ENCODE data around the gene MARS1.
A peak's percentile ranks its signal among the peaks of the same experiment; 100 is the strongest.

MARS1 gene

GRCh38 chr12:57518176-57518919 is 30.5 kb downstream of the MARS1 start:
- no peak for DNase-seq (ENCODE audit: low spot score)

DNA sequence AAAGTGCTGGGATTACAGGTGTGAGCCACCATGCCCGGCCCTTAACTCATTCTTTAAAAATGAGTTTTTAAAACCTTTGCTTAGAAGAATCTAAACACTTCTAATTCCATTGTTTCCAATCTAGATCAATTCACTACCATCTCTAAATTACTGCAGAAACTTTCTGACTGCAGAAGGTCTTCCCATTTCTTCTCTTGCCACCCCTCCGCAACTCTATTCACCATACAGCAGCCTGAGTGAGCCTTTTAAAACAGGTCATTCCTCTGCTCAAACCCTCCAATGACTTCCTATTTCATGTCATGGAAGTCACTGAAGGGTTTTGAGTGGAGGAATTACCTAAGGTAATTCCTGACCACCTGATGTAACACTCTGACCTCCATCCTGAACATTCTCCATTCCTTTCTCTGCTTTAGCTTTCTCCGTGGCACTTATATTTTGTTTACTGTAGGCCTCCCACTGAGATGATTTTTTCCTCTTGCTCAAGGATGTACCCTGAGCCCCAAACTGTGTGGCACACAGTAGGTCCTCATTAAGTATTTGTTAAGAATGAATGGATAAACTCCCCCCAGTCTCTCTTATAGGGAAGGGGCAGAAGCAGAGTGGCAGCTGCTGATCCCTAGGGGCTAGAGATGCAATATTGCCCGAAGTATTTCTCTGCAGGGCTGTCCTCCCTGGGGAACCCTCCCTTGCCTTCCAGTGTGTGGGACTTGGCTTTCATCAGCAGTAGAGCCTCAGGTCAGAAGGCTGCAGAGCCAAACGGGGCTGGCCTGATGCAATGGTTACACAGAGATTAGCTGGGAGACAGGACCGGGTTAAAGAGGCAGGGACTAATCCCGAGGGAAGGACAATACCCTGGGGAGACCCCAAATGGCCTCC is 31.3 kb downstream of the MARS1 start:
- DNase-seq (ENCODE audit: low spot score), result peak; percentile 82

- no peak for DNase-seq (ENCODE audit: low spot score)
Observed at GRCh38 chr12:57519796-57520052, 31.9 kb downstream of the MARS1 start.

DNA sequence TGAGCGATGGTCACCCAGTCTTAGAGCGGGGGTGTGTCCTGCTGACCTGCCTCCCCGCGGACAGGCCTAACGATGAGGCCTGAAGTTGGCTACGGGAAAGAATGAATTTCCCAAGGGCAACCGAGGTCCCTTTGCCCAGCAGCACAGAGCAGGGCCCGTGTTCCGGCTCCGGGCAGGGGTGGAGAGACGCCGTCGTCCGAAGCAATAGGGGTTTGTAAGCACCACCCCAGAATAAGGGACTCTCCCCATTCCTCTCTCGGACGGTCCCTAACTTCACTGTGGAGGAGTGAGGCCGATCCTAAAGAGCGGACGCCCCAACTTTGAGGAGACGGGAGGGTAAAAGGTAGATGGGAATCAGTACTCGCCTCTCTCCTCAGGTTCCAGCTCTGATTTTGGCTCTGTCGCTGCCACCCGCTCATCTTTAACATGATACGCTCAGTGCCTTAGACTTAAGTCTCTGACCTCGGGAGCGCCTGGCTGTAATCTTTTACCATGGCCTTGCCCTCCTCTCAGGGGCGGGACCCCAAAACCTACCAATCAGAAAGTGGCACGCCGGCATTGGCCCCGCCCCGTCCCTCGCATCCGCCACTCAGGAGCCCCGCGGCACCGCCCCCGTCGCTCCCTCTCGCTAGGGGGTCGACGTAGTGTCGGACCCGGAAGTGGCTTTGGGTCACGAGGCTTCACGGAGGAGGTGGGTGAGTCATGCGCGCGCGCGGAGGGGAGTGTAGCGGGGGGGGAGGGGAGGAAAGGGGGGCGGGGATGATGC is 32.4 kb downstream of the MARS1 start, which contains the start of gene DDIT3:
Gene DDIT3 (minus strand): TSS at position 462 of the 766 bp plus-strand sequence. CDS start 3,108 bp downstream, outside the sequence.
- peak; percentile 99 for DNase-seq (ENCODE audit: low spot score)

- no peak for DNase-seq (ENCODE audit: low spot score)
Observed at GRCh38 chr12:57521525-57522010, 33.7 kb downstream of the MARS1 start.

DNA sequence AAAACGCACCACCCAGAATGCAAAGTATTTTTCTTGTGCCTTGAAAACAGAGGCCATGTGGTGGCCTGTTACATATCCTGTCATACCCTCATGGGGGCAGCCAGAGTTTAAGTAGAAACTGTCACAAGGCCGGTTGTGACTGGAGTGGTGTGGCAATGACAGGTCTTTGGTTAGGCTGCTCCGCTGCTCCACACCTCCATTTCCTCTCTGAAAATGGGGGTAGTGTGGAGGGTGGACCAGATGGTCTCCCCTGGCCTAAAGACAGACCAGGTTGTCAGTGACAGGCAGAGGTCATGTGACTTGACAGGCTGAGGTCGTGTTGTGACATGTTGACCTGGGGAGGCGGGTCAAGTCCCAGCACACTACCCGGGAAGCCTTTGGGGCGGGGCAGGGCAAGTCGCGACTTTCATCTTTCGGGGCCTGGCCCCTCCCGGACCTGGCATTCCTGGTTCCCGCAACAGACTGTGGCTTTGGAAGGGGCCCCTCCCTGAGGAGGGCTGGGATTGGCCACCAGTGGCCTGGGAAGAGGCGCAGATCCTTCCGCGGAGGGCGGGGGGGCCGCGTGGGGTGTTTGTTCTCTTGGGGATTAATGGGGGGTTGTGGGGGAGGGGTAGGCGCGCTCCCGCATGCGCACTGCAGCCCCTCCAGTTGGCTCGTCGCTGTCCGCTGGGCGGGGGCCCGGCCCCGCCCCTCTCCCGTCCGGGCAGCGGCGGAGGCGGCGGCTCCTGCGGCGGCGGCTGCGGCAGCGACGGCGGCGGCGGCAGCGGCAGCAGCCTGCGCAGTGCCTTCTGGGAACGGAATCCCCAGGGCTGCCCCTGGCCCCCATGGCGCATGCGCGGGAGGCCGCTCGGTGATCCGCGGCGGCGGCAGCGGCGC is 34.4 kb downstream of the MARS1 start, which contains the start of gene MBD6:
Gene MBD6 (plus strand): TSS at position 814 of the 876 bp plus-strand sequence. CDS start 1,480 bp downstream, outside the sequence.
- DNase-seq (ENCODE audit: low spot score), result peak; percentile 95

DNA sequence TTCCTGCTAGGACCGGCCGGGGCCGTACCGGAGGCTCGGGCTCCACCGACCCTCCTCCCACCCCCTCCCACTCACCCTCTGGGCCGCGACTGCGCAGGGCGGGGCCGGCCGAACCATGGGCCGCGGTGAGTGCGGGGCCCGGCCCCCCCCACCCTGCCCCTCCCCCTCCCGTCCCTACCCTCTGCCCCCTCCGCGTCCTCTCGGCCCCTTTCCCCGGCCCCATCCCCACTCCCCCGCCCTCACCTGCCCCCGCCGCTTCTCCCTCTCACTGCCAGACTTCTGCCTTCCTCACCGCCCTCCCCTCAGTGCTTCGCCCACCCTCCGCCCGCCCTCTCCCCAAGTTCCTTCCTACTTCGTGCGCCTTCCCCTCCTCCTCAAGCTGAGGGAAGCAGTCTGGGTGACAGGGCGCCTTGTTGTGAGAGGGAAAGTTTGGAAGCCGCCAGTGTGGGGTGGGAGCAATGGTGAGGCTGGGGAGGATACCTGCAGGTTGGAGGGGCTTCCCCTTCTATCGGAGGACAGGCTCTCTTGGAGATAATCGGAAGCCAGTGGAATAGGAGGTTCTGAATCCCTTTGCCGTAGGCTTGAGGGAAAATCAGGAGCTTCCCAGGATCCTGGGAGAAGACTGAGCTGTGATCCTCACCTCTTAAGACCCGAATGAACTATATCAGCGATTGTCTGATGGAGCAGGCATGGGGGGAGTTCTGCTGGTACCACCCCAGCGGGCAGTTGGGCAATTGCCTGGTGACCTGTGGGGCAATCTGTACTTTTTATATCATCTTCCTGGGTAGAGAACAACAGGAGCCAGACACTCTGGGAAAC is 35.2 kb downstream of the MARS1 start:
- DNase-seq (ENCODE audit: low spot score), result peak; percentile 53

GRCh38 chr12:57523706-57524614 is 36.1 kb downstream of the MARS1 start:
- DNase-seq (ENCODE audit: low spot score), result peak; percentile 40

DNA sequence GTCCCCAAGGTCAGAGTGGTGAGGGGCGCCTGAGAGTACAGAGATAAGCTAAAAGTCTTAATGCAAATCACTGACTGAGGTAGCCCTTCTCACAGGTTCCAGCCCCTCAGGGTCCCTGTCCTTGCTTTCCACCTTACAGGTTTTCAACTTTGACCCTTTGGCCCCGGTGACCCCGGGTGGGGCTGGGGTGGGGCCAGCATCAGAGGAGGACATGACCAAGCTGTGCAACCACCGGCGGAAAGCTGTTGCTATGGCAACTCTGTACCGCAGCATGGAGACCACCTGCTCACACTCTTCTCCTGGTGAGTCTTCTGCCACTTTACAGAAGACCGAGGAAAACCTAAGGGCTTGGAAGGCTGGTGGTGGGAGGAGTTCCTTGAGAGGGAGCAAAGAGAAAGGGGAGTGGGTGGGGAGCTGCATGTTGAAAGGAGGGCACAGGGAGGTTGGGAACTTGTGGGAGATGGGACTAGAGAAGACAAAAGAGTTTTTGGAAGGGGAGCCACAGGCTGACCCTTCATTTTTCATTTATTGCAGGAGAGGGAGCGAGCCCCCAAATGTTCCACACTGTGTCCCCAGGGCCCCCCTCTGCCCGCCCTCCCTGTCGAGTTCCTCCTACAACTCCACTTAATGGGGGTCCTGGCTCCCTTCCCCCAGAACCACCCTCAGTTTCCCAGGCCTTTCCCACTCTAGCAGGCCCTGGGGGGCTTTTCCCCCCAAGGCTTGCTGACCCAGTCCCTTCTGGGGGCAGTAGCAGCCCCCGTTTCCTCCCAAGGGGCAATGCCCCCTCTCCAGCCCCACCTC is 37.1 kb downstream of the MARS1 start:
- no peak for DNase-seq (ENCODE audit: low spot score)

DNA sequence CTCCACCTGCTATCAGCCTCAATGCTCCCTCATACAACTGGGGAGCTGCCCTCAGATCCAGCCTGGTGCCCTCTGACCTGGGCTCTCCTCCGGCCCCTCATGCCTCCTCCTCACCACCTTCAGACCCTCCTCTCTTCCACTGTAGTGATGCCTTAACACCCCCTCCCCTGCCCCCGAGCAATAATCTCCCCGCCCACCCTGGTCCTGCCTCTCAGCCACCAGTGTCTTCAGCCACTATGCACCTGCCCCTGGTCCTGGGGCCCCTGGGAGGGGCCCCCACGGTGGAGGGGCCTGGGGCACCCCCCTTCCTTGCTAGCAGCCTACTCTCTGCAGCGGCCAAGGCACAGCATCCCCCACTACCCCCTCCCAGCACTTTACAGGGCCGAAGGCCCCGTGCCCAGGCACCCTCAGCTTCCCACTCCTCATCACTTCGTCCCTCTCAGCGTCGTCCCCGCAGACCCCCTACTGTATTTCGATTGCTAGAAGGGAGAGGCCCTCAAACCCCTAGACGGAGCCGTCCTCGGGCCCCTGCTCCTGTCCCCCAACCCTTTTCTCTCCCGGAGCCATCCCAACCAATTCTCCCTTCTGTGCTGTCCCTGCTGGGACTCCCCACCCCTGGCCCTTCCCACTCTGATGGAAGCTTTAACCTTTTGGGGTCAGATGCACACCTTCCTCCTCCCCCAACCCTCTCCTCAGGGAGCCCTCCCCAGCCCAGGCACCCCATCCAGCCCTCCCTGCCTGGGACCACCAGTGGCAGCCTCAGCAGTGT is 37.9 kb downstream of the MARS1 start:
- no peak for DNase-seq (ENCODE audit: low spot score)

GRCh38 chr12:57526477-57527126 is 38.7 kb downstream of the MARS1 start:
- no peak for DNase-seq (ENCODE audit: low spot score)

DNA sequence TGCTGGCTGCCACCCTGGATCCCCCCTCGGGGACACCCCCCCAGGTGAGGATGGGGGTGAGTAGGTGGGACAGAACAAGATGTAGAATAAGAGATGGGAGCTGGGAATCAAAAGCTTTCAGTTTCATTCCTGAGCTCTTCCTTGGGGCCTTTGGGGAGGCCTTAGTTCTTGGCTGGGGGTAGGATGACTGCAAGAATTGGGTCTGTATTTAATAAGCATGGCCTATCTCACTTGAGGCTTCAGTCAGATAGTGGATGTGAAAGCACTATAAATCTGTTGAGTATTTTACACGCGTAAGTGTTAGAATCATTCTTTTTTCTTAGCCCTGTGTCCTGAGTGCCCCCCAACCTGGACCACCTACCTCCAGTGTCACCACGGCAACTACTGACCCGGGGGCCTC is 39.3 kb downstream of the MARS1 start:
- DNase-seq (ENCODE audit: low spot score), result no peak

GRCh38 chr12:57528176-57528575 is 40.3 kb downstream of the MARS1 start:
- DNase-seq (ENCODE audit: low spot score), result no peak

- no peak for DNase-seq (ENCODE audit: low spot score)
Observed at GRCh38 chr12:57528831-57529555, 41.1 kb downstream of the MARS1 start.

GRCh38 chr12:57529831-57530230 is 42.0 kb downstream of the MARS1 start:
- no peak for DNase-seq (ENCODE audit: low spot score)

DNA sequence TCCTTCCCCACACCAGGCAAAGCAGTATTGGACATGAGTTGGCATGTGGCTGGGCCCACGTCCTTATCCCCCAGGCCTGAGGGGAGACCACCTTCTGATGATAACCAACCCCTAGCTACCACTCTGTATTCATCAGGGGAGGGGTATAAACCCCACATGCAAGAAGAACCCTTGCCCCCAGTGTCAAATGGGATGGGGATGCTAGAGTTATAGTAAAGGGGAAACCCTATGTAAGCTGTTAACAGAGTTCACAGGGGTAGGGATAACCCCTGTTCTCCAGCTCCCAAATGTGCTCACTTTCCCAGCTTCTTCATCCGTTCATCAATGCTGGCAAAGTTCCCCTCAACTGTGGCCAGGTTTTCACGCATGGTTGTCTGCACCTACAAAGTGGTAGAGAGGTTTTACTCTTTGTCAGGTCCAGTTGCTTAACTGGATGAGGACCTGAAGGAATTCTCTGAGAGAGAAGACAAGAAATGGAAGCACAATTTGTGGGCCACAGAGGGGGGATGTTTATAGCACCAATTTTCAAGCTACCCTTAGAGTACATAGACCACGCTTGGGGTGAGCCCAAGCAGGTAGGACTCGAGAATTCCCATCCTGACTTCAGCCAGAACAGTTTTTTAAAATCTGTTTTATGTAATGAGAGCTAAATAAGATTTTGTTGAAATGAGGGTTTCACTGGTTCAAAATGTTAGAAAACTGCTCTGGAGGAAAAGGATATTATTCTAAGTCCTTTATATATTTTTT is 42.7 kb downstream of the MARS1 start:
- no peak for DNase-seq (ENCODE audit: low spot score)
